Activated naive CD8-positive, alpha-beta T cell (primary cell): ENCODE results near the gene ZNF277.

Experiments
- H3K27ac Mint-ChIP-seq: one replicate; pipeline ENCODE4 v1.8.0; 2021; ENCODE audit warnings: mixed read lengths
- H3K27me3 Mint-ChIP-seq: one replicate; pipeline ENCODE4 v1.8.0; 2021; ENCODE audit warnings: mixed read lengths
- H3K36me3 Mint-ChIP-seq: one replicate; pipeline ENCODE4 v1.8.0; 2021; ENCODE audit warnings: mixed read lengths
- H3K4me1 Mint-ChIP-seq: one replicate; pipeline ENCODE4 v1.8.0; 2021; ENCODE audit warnings: low read depth, mixed read lengths
- H3K4me3 Mint-ChIP-seq: one replicate; pipeline ENCODE4 v1.8.0; 2021; ENCODE audit warnings: mild to moderate bottlenecking, mixed read lengths
- H3K9me3 Mint-ChIP-seq: one replicate; pipeline ENCODE4 v1.8.0; 2021; ENCODE audit warnings: low read depth, mixed read lengths

The ZNF277 gene

GRCh38 chr7:112267944-112268691 is 61.6 kb downstream of the ZNF277 start:
- Mint-ChIP-seq H3K9me3 (no peaks in the 10 kb centered on the region), H3K36me3 (peaks cover 5% of the 10 kb centered on the region), H3K27me3 (no peaks in the 10 kb centered on the region), H3K27ac (no peak overlapping the region), H3K4me1 (peaks cover 38% of the 10 kb centered on the region), H3K4me3 (no peak overlapping the region)

- Mint-ChIP-seq H3K9me3 (no peaks in the 10 kb centered on the region), H3K27ac (no peak overlapping the region), H3K4me3 (no peak overlapping the region), H3K36me3 (peaks cover 13% of the 10 kb centered on the region), H3K27me3 (no peaks in the 10 kb centered on the region), H3K4me1 (peaks cover 25% of the 10 kb centered on the region)
Observed at GRCh38 chr7:112271162-112271561, 64.7 kb downstream of the ZNF277 start.

GRCh38 chr7:112272921-112273561 is 66.5 kb downstream of the ZNF277 start:
- Mint-ChIP-seq H3K4me3 (no peak overlapping the region), H3K36me3 (peaks cover 11% of the 10 kb centered on the region), H3K4me1 (peaks cover 21% of the 10 kb centered on the region), H3K9me3 (no peaks in the 10 kb centered on the region), H3K27me3 (no peaks in the 10 kb centered on the region), H3K27ac (no peak overlapping the region)

- no peaks in the 10 kb centered on the region for H3K27me3 Mint-ChIP-seq
- H3K9me3 Mint-ChIP-seq = no peaks in the 10 kb centered on the region
- no peak overlapping the region for H3K4me3 Mint-ChIP-seq
- peaks cover 11% of the 10 kb centered on the region for H3K36me3 Mint-ChIP-seq
- H3K27ac Mint-ChIP-seq = no peak overlapping the region
- peaks cover 19% of the 10 kb centered on the region for H3K4me1 Mint-ChIP-seq
Observed at GRCh38 chr7:112279042-112279441, 72.5 kb downstream of the ZNF277 start.

GRCh38 chr7:112280267-112280666 is 73.8 kb downstream of the ZNF277 start:
- Mint-ChIP-seq H3K27me3 (no peaks in the 10 kb centered on the region), H3K4me1 (peaks cover 17% of the 10 kb centered on the region), H3K27ac (no peak overlapping the region)

GRCh38 chr7:112282476-112283188 is 76.1 kb downstream of the ZNF277 start:
- peaks cover 6% of the 10 kb centered on the region for H3K36me3 Mint-ChIP-seq
- no peaks in the 10 kb centered on the region for H3K9me3 Mint-ChIP-seq
- H3K4me3 Mint-ChIP-seq = no peak overlapping the region
- no peaks in the 10 kb centered on the region for H3K27me3 Mint-ChIP-seq
- H3K4me1 Mint-ChIP-seq = peaks cover 23% of the 10 kb centered on the region
- no peak overlapping the region for H3K27ac Mint-ChIP-seq

More at GRCh38 chr7:112280267-112280666, 73.8 kb downstream of the ZNF277 start:
- Mint-ChIP-seq H3K36me3 (peaks cover 6% of the 10 kb centered on the region), H3K4me3 (no peak overlapping the region), H3K9me3 (no peaks in the 10 kb centered on the region)

- H3K4me1 Mint-ChIP-seq = peaks cover 17% of the 10 kb centered on the region
- H3K27ac Mint-ChIP-seq = no peak overlapping the region
- peaks cover 10% of the 10 kb centered on the region for H3K36me3 Mint-ChIP-seq
- H3K27me3 Mint-ChIP-seq = no peaks in the 10 kb centered on the region
- H3K9me3 Mint-ChIP-seq = no peaks in the 10 kb centered on the region
- H3K4me3 Mint-ChIP-seq = no peak overlapping the region
Observed at GRCh38 chr7:112283382-112283910, 77.0 kb downstream of the ZNF277 start.

GRCh38 chr7:112286250-112287086 is 80.0 kb downstream of the ZNF277 start:
- no peak overlapping the region for H3K27ac Mint-ChIP-seq
- no peaks in the 10 kb centered on the region for H3K9me3 Mint-ChIP-seq
- H3K36me3 Mint-ChIP-seq = peaks cover 12% of the 10 kb centered on the region
- H3K27me3 Mint-ChIP-seq = no peaks in the 10 kb centered on the region
- H3K4me3 Mint-ChIP-seq = no peak overlapping the region
- peaks cover 16% of the 10 kb centered on the region for H3K4me1 Mint-ChIP-seq

- Mint-ChIP-seq H3K4me1 (peaks cover 8% of the 10 kb centered on the region), H3K27ac (no peak overlapping the region), H3K4me3 (no peak overlapping the region), H3K9me3 (no peaks in the 10 kb centered on the region), H3K36me3 (peaks cover 13% of the 10 kb centered on the region), H3K27me3 (no peaks in the 10 kb centered on the region)
Observed at GRCh38 chr7:112288301-112288700, 81.8 kb downstream of the ZNF277 start.

- no peaks in the 10 kb centered on the region for H3K9me3 Mint-ChIP-seq
- H3K4me1 Mint-ChIP-seq = peaks cover 6% of the 10 kb centered on the region
- H3K27ac Mint-ChIP-seq = no peak overlapping the region
- H3K36me3 Mint-ChIP-seq = peaks cover 16% of the 10 kb centered on the region
- H3K27me3 Mint-ChIP-seq = no peaks in the 10 kb centered on the region
- H3K4me3 Mint-ChIP-seq = no peak overlapping the region
Observed at GRCh38 chr7:112290065-112290464, 83.6 kb downstream of the ZNF277 start.

GRCh38 chr7:112292162-112292561 is 85.7 kb downstream of the ZNF277 start:
- H3K27ac Mint-ChIP-seq = no peak overlapping the region
- no peak overlapping the region for H3K4me3 Mint-ChIP-seq
- no peaks in the 10 kb centered on the region for H3K27me3 Mint-ChIP-seq
- no peaks in the 10 kb centered on the region for H3K9me3 Mint-ChIP-seq
- H3K36me3 Mint-ChIP-seq = peaks cover 16% of the 10 kb centered on the region
- no peaks in the 10 kb centered on the region for H3K4me1 Mint-ChIP-seq

- Mint-ChIP-seq H3K27me3 (no peaks in the 10 kb centered on the region), H3K27ac (no peak overlapping the region), H3K4me1 (no peaks in the 10 kb centered on the region), H3K4me3 (no peak overlapping the region), H3K9me3 (no peaks in the 10 kb centered on the region), H3K36me3 (peaks cover 17% of the 10 kb centered on the region)
Observed at GRCh38 chr7:112293416-112293815, 86.9 kb downstream of the ZNF277 start.

- no peak overlapping the region for H3K27ac Mint-ChIP-seq
- no peak overlapping the region for H3K4me3 Mint-ChIP-seq
- H3K27me3 Mint-ChIP-seq = no peaks in the 10 kb centered on the region
- H3K9me3 Mint-ChIP-seq = no peaks in the 10 kb centered on the region
- peaks cover 19% of the 10 kb centered on the region for H3K36me3 Mint-ChIP-seq
- peaks cover 3% of the 10 kb centered on the region for H3K4me1 Mint-ChIP-seq
Observed at GRCh38 chr7:112296432-112296831, 89.9 kb downstream of the ZNF277 start.

- Mint-ChIP-seq H3K27ac (no peak overlapping the region), H3K9me3 (no peaks in the 10 kb centered on the region), H3K36me3 (peaks cover 21% of the 10 kb centered on the region), H3K27me3 (no peaks in the 10 kb centered on the region), H3K4me3 (no peak overlapping the region), H3K4me1 (peaks cover 15% of the 10 kb centered on the region)
Observed at GRCh38 chr7:112297681-112298080, 91.2 kb downstream of the ZNF277 start.
